Fibroblast of lung (primary cell): ENCODE measurements around the gene IPO11. TPM values are rescaled to one million over a fixed set of nuclear protein-coding genes. Genes with fewer than 3 reads are reported as not detected.

ENCODE experiments used
- DNase-seq, 2 donors: peaks; one replicate each; pipeline versions ENCODE4 v3.0.0 to v3.0.0-alpha.2; 2010; ENCODE audit warnings: low read depth in 2 of 2
- H2AFZ ChIP-seq: 2 replicates; pipeline ENCODE4 v1.5.1; 2012; ENCODE audit warnings: low read length, control low read depth, inconsistent platforms
- H3K27ac ChIP-seq: 2 replicates; pipeline ENCODE4 v1.5.1; 2011; ENCODE audit warnings: low read length, control low read depth; ENCODE audit not compliant: insufficient read depth
- H3K27me3 ChIP-seq: 2 replicates; pipeline ENCODE4 v1.5.1; 2011; ENCODE audit warnings: mild to moderate bottlenecking, low read length; ENCODE audit not compliant: control insufficient read depth, insufficient read depth
- H3K36me3 ChIP-seq: 2 replicates; pipeline ENCODE4 v1.5.1; 2011; ENCODE audit warnings: low read length; ENCODE audit not compliant: control insufficient read depth, insufficient read depth
- H3K4me1 ChIP-seq: 2 replicates; pipeline ENCODE4 v1.5.1; 2011; ENCODE audit warnings: low read length; ENCODE audit not compliant: control insufficient read depth, insufficient read depth; ENCODE audit errors: extremely low read depth
- H3K4me2 ChIP-seq: 2 replicates; pipeline ENCODE4 v1.5.1; 2011; ENCODE audit warnings: low read length, control low read depth; ENCODE audit not compliant: insufficient read depth; ENCODE audit errors: extremely low read depth
- H3K4me3 ChIP-seq, 4 experiments: fragments of 200-600 bp in 1 of 4; sonication (generic) in 1 of 4; replicated peaks in 1 of 4; 2 replicates each; pipeline ENCODE4 v1.5.1; 2011 to 2016; ENCODE audit warnings: low read length in 4 of 4, low read depth in 3 of 4, mild to moderate bottlenecking in 3 of 4, control low read depth in 2 of 4, inconsistent platforms in 1 of 4, mixed read lengths in 1 of 4; ENCODE audit not compliant: insufficient read depth in 1 of 4; ENCODE audit errors: control extremely low read depth in 1 of 4
- H3K79me2 ChIP-seq: 2 replicates; pipeline ENCODE4 v1.5.1; 2012; ENCODE audit warnings: mild to moderate bottlenecking, low read length, inconsistent platforms; ENCODE audit not compliant: control insufficient read depth, insufficient read depth
- H3K9ac ChIP-seq: 2 replicates; pipeline ENCODE4 v1.5.1; 2011; ENCODE audit warnings: mild to moderate bottlenecking, low read length, control low read depth; ENCODE audit not compliant: insufficient read depth
- H3K9me3 ChIP-seq: 2 replicates; pipeline ENCODE4 v1.5.1; 2012; ENCODE audit warnings: low read depth, low read length; ENCODE audit not compliant: control insufficient read depth, insufficient read depth
- H4K20me1 ChIP-seq: 2 replicates; pipeline ENCODE4 v1.5.1; 2011; ENCODE audit warnings: low read length; ENCODE audit not compliant: control insufficient read depth, insufficient read depth; ENCODE audit errors: extremely low read depth
- EZH2 ChIP-seq: IDR thresholded peaks from 2 replicates; pipeline ENCODE4 v1.5.1; 2012; ENCODE audit warnings: low read length, control low read depth, mild to moderate bottlenecking; ENCODE audit errors: missing control alignments
- polyA plus RNA-seq, 2 donors: library from polyadenylated mRNA; depleted of rRNA in 1 of 2; stranded (reverse) in 1 of 2; unstranded in 1 of 2; fragments of >200 nt; gene quantifications; 2 replicates each; pipeline ENCODE4 v1.2.1, GENCODE V29; 2011 to 2012; ENCODE audit warnings: missing spikeins in 1 of 2
- total RNA-seq: library from RNA; depleted of rRNA; stranded (reverse); fragments of >200 nt; gene quantifications from 2 replicates; pipeline ENCODE4 v1.2.1, GENCODE V29; 2014
- TF ChIP-seq, protein P1 (sequence below), 2 donors: IDR thresholded peaks in 1 of 2; conservative IDR thresholded peaks in 1 of 2; 1 replicate in 1 of 2; 2 replicates in 1 of 2; pipeline ENCODE4 v1.5.1; 2011 to 2012; ENCODE audit warnings: low read length in 2 of 2, control low read depth in 1 of 2, inconsistent platforms in 1 of 2, low read depth in 1 of 2, mild to moderate bottlenecking in 1 of 2

IPO11 gene
- total and polyA plus RNA-seq, 2 donors (not counting 1 experiment from before 2014, with no cell fraction given), result 19.9 to 28.2 TPM

DNA sequence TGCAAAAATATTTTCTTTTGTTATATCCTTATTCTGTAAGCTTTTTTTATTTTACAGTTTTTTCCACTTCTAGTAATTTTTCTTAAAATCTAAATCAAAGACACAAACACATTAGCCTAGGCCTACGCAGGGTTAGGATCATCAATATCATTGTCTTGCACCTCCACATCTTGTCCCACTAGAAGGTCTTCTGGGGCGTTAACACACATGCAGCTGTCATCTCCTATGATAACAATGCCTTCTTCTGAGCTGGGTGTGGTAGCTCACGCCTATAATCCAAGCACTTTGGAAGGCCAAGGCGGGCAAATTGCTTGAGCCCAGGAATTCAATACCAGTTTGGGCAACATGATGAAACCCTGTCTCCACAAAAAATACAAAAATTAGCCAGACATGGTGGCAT lies 87.2 kb downstream of the IPO11 start:
- no peak for DNase-seq
- H3K27ac ChIP-seq, result no peak overlapping the region
- H3K4me2 ChIP-seq, result no peak overlapping the region
- no peak overlapping the region for H3K9ac ChIP-seq
- TF ChIP-seq, protein P1, sequence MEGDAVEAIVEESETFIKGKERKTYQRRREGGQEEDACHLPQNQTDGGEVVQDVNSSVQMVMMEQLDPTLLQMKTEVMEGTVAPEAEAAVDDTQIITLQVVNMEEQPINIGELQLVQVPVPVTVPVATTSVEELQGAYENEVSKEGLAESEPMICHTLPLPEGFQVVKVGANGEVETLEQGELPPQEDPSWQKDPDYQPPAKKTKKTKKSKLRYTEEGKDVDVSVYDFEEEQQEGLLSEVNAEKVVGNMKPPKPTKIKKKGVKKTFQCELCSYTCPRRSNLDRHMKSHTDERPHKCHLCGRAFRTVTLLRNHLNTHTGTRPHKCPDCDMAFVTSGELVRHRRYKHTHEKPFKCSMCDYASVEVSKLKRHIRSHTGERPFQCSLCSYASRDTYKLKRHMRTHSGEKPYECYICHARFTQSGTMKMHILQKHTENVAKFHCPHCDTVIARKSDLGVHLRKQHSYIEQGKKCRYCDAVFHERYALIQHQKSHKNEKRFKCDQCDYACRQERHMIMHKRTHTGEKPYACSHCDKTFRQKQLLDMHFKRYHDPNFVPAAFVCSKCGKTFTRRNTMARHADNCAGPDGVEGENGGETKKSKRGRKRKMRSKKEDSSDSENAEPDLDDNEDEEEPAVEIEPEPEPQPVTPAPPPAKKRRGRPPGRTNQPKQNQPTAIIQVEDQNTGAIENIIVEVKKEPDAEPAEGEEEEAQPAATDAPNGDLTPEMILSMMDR (conservative IDR thresholded peaks at IDR 0.05 in 1 of 2, IDR thresholded peaks at IDR 0.05 in 1 of 2; ENCODE audit: low read depth in 1 of 2, low read length in 2 of 2), result no peak
- no peak for TF ChIP-seq EZH2
- no peak overlapping the region for H2AFZ ChIP-seq
- H3K79me2 ChIP-seq, result no peaks in the 10 kb centered on the region
- no peaks in the 10 kb centered on the region for H3K9me3 ChIP-seq
- no peaks in the 10 kb centered on the region for H3K36me3 ChIP-seq
- no peaks in the 10 kb centered on the region for H3K4me1 ChIP-seq
- no peaks in the 10 kb centered on the region for H4K20me1 ChIP-seq
- H3K27me3 ChIP-seq, result no peaks in the 10 kb centered on the region
- no peak overlapping the region for H3K4me3 ChIP-seq

GRCh38 chr5:62502456-62503101 lies 90.0 kb downstream of the IPO11 start:
- Histone ChIP-seq H3K27ac (no peak overlapping the region), H3K4me1 (no peaks in the 10 kb centered on the region), H3K79me2 (no peaks in the 10 kb centered on the region), H3K4me2 (no peak overlapping the region), H2AFZ (no peak overlapping the region), H3K27me3 (no peaks in the 10 kb centered on the region), H3K4me3 (no peak overlapping the region), H3K36me3 (no peaks in the 10 kb centered on the region), H4K20me1 (no peaks in the 10 kb centered on the region), H3K9me3 (no peaks in the 10 kb centered on the region), H3K9ac (no peak overlapping the region)
- DNase-seq, result no peak
- TF ChIP-seq, protein P1 (conservative IDR thresholded peaks at IDR 0.05 in 1 of 2, IDR thresholded peaks at IDR 0.05 in 1 of 2; ENCODE audit: low read depth in 1 of 2, low read length in 2 of 2), result no peak
- TF ChIP-seq EZH2, result no peak

- H4K20me1 ChIP-seq, result no peaks in the 10 kb centered on the region
Observed at GRCh38 chr5:62504129-62504528, 91.6 kb downstream of the IPO11 start.

More at GRCh38 chr5:62504129-62504528, 91.6 kb downstream of the IPO11 start:
- TF ChIP-seq, protein P1 (conservative IDR thresholded peaks at IDR 0.05 in 1 of 2, IDR thresholded peaks at IDR 0.05 in 1 of 2; ENCODE audit: low read depth in 1 of 2, low read length in 2 of 2), result no peak
- TF ChIP-seq EZH2, result no peak
- H3K79me2 ChIP-seq, result no peaks in the 10 kb centered on the region
- no peaks in the 10 kb centered on the region for H3K4me1 ChIP-seq
- no peak overlapping the region for H3K4me2 ChIP-seq
- no peaks in the 10 kb centered on the region for H3K27me3 ChIP-seq
- H3K9ac ChIP-seq, result no peak overlapping the region
- H3K36me3 ChIP-seq, result no peaks in the 10 kb centered on the region
- H3K4me3 ChIP-seq, result no peak overlapping the region
- H3K9me3 ChIP-seq, result no peaks in the 10 kb centered on the region
- no peak overlapping the region for H3K27ac ChIP-seq
- H2AFZ ChIP-seq, result no peak overlapping the region
- DNase-seq, result no peak
